Breast epithelium (tissue), 3 donors: ENCODE data around the gene OR1C1.

Source experiments
- POLR2A ChIP-seq: fragments of 450-650 bp; IDR thresholded peaks from one replicate; pipeline ENCODE4 v1.6.1; 2016; ENCODE audit warnings: antibody characterized with exemption, mild to moderate bottlenecking, moderate library complexity
- POLR2AphosphoS5 ChIP-seq, 3 donors: sonication (generic); formaldehyde crosslinking; IDR thresholded peaks; one replicate each; pipeline ENCODE4 v1.6.1; 2017; ENCODE audit warnings: antibody characterized with exemption in 3 of 3
- TF ChIP-seq, protein P1 (sequence below), 3 donors: fragments of 450-650 bp; IDR thresholded peaks; one replicate each; pipeline ENCODE4 v1.5.1; 2016 to 2017; ENCODE audit warnings: antibody characterized with exemption in 3 of 3, mild to moderate bottlenecking in 3 of 3, moderate library complexity in 3 of 3

DNA sequence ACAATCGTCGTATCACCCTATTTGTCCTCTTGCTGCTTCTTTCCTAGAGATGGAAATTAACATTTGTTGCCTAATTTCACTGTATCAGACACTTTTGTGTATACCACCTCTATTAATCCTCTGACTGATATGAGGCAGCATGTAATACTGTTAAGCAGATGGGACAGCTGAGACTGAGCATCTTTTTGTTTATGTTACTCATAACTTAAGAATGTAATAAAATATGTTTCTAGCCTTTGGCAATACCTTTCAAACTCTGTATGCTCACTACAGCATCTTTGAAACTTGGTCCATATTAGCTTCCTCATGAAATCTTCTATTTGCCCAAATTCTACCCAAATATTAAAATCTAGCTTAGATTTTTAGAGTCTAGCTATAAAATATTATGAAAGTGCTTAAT lies 19.6 kb downstream of the OR1C1 start:
- TF ChIP-seq, protein P1, sequence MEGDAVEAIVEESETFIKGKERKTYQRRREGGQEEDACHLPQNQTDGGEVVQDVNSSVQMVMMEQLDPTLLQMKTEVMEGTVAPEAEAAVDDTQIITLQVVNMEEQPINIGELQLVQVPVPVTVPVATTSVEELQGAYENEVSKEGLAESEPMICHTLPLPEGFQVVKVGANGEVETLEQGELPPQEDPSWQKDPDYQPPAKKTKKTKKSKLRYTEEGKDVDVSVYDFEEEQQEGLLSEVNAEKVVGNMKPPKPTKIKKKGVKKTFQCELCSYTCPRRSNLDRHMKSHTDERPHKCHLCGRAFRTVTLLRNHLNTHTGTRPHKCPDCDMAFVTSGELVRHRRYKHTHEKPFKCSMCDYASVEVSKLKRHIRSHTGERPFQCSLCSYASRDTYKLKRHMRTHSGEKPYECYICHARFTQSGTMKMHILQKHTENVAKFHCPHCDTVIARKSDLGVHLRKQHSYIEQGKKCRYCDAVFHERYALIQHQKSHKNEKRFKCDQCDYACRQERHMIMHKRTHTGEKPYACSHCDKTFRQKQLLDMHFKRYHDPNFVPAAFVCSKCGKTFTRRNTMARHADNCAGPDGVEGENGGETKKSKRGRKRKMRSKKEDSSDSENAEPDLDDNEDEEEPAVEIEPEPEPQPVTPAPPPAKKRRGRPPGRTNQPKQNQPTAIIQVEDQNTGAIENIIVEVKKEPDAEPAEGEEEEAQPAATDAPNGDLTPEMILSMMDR (IDR thresholded peaks at IDR 0.05) = no peak
- TF ChIP-seq POLR2A (no peak), POLR2AphosphoS5 (IDR thresholded peaks at IDR 0.05) (no peak)
